K562 (cell line): ENCODE results near the gene NELL1. TPM values are rescaled to one million over a fixed set of nuclear protein-coding genes. Genes with fewer than 3 reads are reported as not detected.

Experiments
- ATAC-seq: fragments of 200-7000 bp; cut with Tn5 transposase; 3 replicates; pipeline ENCODE4 v1.9.1; 2020; ENCODE audit warnings: moderate library complexity
- BruUV-seq: library from RNA; stranded (reverse); fragments of 400-500 nt; replicated peaks from 2 replicates; lab custom pipeline; 2021; lab: Mats Ljungman, UMichigan
- CTCF ChIA-PET: fragments of 300-600 bp; formaldehyde crosslinking; extraction: SDS; loops from one replicate; lab custom pipeline; 2021; ENCODE audit warnings: low intra/inter-chr PET ratio; lab: Yijun Ruan, JAX
- POLR2A ChIA-PET: fragments of 300-600, 350-650 bp; sonication (Branson Sonifier 250); formaldehyde crosslinking; extraction: SDS; loops from one replicate; lab custom pipeline; 2021; ENCODE audit warnings: antibody characterized with exemption, inconsistent platforms; lab: Yijun Ruan, JAX
- DNase-seq, 4 experiments: peaks; one replicate each; pipeline versions ENCODE4 v3.0.0 to v3.0.0-alpha.2; 2011 to 2018; ENCODE audit warnings: low spot score in 3 of 4, mixed read lengths in 3 of 4; ENCODE audit errors: extremely low read depth in 1 of 4
- FAIRE-seq: peaks from 2 replicates; lab custom pipeline; 2011; peaks lifted over from hg19 to GRCh38; lab: Jason Lieb, UNC
- H2AFZ ChIP-seq: 2 replicates; pipeline ENCODE4 v1.6.0; 2011; ENCODE audit warnings: low read depth, low read length, control low read depth, inconsistent platforms
- H3K27ac ChIP-seq: fragments of 200-600 bp; 3 replicates; pipeline ENCODE4 v1.8.0; 2011; ENCODE audit warnings: low read depth, mild to moderate bottlenecking, control low read depth, inconsistent platforms, low read length, moderate library complexity, mixed read lengths; ENCODE audit errors: extremely low read depth
- H3K27me3 ChIP-seq, 2 experiments: fragments of 300-600 bp in 1 of 2; 2 replicates in 1 of 2; 3 replicates in 1 of 2; pipeline versions ENCODE4 v1.6.0 to v1.8.0; 2011; ENCODE audit warnings: inconsistent platforms in 2 of 2, low read length in 2 of 2, mild to moderate bottlenecking in 1 of 2, mixed read lengths in 1 of 2, moderate library complexity in 1 of 2; ENCODE audit not compliant: control insufficient read depth in 2 of 2, insufficient read depth in 2 of 2
- H3K36me3 ChIP-seq: fragments of 300-600 bp; 3 replicates; pipeline ENCODE4 v1.8.0; 2011; ENCODE audit warnings: mild to moderate bottlenecking, low read length, inconsistent platforms; ENCODE audit not compliant: control insufficient read depth, insufficient read depth
- H3K4me1 ChIP-seq, 2 experiments: fragments of 200-600 bp in 1 of 2; replicated peaks in 1 of 2; 2 replicates in 1 of 2; 3 replicates in 1 of 2; pipeline versions ENCODE4 v1.5.1 to v1.8.0; 2011; ENCODE audit warnings: inconsistent platforms in 2 of 2, low read length in 2 of 2, mild to moderate bottlenecking in 1 of 2, mixed read lengths in 1 of 2, moderate library complexity in 1 of 2; ENCODE audit not compliant: control insufficient read depth in 2 of 2, insufficient read depth in 2 of 2
- H3K4me2 ChIP-seq: 2 replicates; pipeline ENCODE4 v1.6.1; 2011; ENCODE audit warnings: low read length, control low read depth, inconsistent platforms, mixed read lengths; ENCODE audit not compliant: insufficient read depth
- H3K4me3 ChIP-seq: fragments of 200-600 bp; sonication (generic), shearing (Covaris generic); 2 replicates; pipeline ENCODE4 v1.5.1; 2016; ENCODE audit warnings: control low read depth, inconsistent platforms
- H3K79me2 ChIP-seq: fragments of 200-600 bp; 3 replicates; pipeline ENCODE4 v1.8.0; 2011; ENCODE audit warnings: low read length, inconsistent platforms; ENCODE audit not compliant: control insufficient read depth, insufficient read depth
- H3K9ac ChIP-seq, 2 experiments: 2 replicates each; pipeline versions ENCODE4 v1.6.0 to v1.6.1; 2011; ENCODE audit warnings: low read depth in 2 of 2, low read length in 2 of 2, control low read depth in 1 of 2, inconsistent platforms in 1 of 2, mild to moderate bottlenecking in 1 of 2, mixed read lengths in 1 of 2; ENCODE audit not compliant: insufficient read depth in 1 of 2
- H3K9me1 ChIP-seq: one replicate; pipeline ENCODE4 v1.6.0; 2011; ENCODE audit warnings: inconsistent platforms, mild to moderate bottlenecking, low read length, moderate library complexity; ENCODE audit not compliant: control insufficient read depth, insufficient read depth
- H3K9me3 ChIP-seq: replicated peaks from 2 replicates; pipeline ENCODE4 v1.5.1; 2011; ENCODE audit warnings: low read depth, low read length, inconsistent platforms; ENCODE audit not compliant: control insufficient read depth, insufficient read depth
- H4K20me1 ChIP-seq: replicated peaks from 2 replicates; pipeline ENCODE4 v1.6.1; 2011; ENCODE audit warnings: low read length, inconsistent platforms, mixed read lengths; ENCODE audit not compliant: control insufficient read depth, insufficient read depth
- ARID2 ChIP-seq: fragments of 450-650 bp; IDR thresholded peaks from 2 replicates; pipeline ENCODE4 v1.6.1; 2017; ENCODE audit warnings: antibody characterized with exemption, mild to moderate bottlenecking
- EZH2 ChIP-seq: IDR thresholded peaks from 2 replicates; pipeline ENCODE4 v1.6.1; 2012; ENCODE audit warnings: low read depth, mild to moderate bottlenecking, inconsistent platforms, low read length, borderline replicate concordance
- HNRNPH1 ChIP-seq: fragments of 200-400 bp; formaldehyde crosslinking; optimal IDR thresholded peaks from 2 replicates; pipeline ENCODE3; 2017; ENCODE audit warnings: low read depth, mild to moderate bottlenecking, low read length, moderate library complexity
- MTF1 ChIP-seq: fragments of 250-450 bp; sonication (Bioruptor Pico); IDR thresholded peaks from 2 replicates; pipeline ENCODE4 v1.9.0; 2021; ENCODE audit warnings: moderate library complexity, mild to moderate bottlenecking, inconsistent platforms, borderline replicate concordance
- NR2C2 ChIP-seq, 2 experiments: fragments of 200-800 bp in 1 of 2; sonication (Bioruptor generic) in 1 of 2; sonication (generic) in 1 of 2; formaldehyde crosslinking in 1 of 2; IDR thresholded peaks; 2 replicates each; pipeline versions ENCODE4 v1.6.1 to v1.8.0; 2016 to 2022; ENCODE audit warnings: mild to moderate bottlenecking in 1 of 2, missing compliant biosample characterization in 1 of 2, missing genetic modification characterization in 1 of 2, missing genetic modification reagents in 1 of 2
- PML ChIP-seq: IDR thresholded peaks from 2 replicates; pipeline ENCODE4 v1.6.1; 2012; ENCODE audit warnings: low read length, inconsistent platforms
- RAD21 ChIP-seq, 2 experiments: fragments of 250-450 bp in 1 of 2; fragments of 450-650 bp in 1 of 2; sonication (Bioruptor Pico) in 1 of 2; formaldehyde crosslinking in 1 of 2; IDR thresholded peaks in 1 of 2; conservative IDR thresholded peaks in 1 of 2; 2 replicates each; pipeline versions ENCODE4 v1.4.0 to v1.8.0; 2020 to 2022; ENCODE audit warnings: mild to moderate bottlenecking in 2 of 2, moderate library complexity in 1 of 2
- SIN3B ChIP-seq: fragments of 450-650 bp; IDR thresholded peaks from 2 replicates; pipeline ENCODE4 v1.6.1; 2017; ENCODE audit warnings: low read depth, mild to moderate bottlenecking, moderate library complexity
- SLC30A9 ChIP-seq: fragments of 250-450 bp; sonication (Bioruptor Pico); IDR thresholded peaks from 2 replicates; pipeline ENCODE4 v1.8.0; 2022; ENCODE audit warnings: mild to moderate bottlenecking, moderate library complexity
- TFAM ChIP-seq: fragments of 250-450 bp; sonication (Bioruptor Pico); conservative IDR thresholded peaks from 2 replicates; pipeline ENCODE4 v1.5.0; 2021; ENCODE audit warnings: mild to moderate bottlenecking, moderate library complexity
- THAP7 ChIP-seq: fragments of 250-450 bp; sonication (Bioruptor Pico); IDR thresholded peaks from 2 replicates; pipeline ENCODE4 v1.5.0; 2021
- ZC3H4 ChIP-seq: sonication (generic); formaldehyde crosslinking; IDR thresholded peaks from 2 replicates; pipeline ENCODE4 v1.9.0; 2021; ENCODE audit warnings: missing genetic modification reagents, borderline replicate concordance
- ZKSCAN8 ChIP-seq: fragments of 200-800 bp; sonication (Bioruptor generic); IDR thresholded peaks from 2 replicates; pipeline ENCODE4 v1.6.1; 2016; ENCODE audit warnings: missing genetic modification characterization, missing compliant biosample characterization
- ZNF282 ChIP-seq: sonication (generic); formaldehyde crosslinking; IDR thresholded peaks from 2 replicates; pipeline ENCODE4 v1.8.1; 2023; ENCODE audit warnings: missing genetic modification reagents
- ZNF408 ChIP-seq: fragments of 250-450 bp; sonication (Bioruptor Pico); IDR thresholded peaks from 2 replicates; pipeline ENCODE4 v1.4.0; 2020; ENCODE audit warnings: low read depth, mild to moderate bottlenecking, moderate library complexity
- WGBS: fragments of 100-300 bp; shearing (Covaris generic); methylation state at CpG from one replicate; pipeline ENCODE4 v1.1.6; 2016; ENCODE audit warnings: low coverage, mixed read lengths; ENCODE audit not compliant: insufficient coverage; ENCODE audit errors: missing lambda C conversion rate; 5-methylcytosine and 5-hydroxymethylcytosine counted together
- in situ Hi-C: fragments of 300-500 bp; cut with MboI; formaldehyde crosslinking; loops from 4 replicates; pipeline ENCODE4 v1.15.0; 2018; ENCODE audit warnings: inconsistent platforms, mixed read lengths
- intact Hi-C: fragments of 100-400 bp; cut with micrococcal nuclease; formaldehyde crosslinking; loops from 2 replicates; pipeline ENCODE4 v1.14.2; 2022
- polyA plus RNA-seq, 8 experiments: library from polyadenylated mRNA; depleted of rRNA in 4 of 8; stranded (reverse) in 5 of 8; unstranded in 3 of 8; fragments of >200 nt; fragmentation: Nextera tagmentation in 2 of 8; fragmentation: Illumina TruSeq in 1 of 8; extraction: Ambion mirVana in 2 of 8; extraction: Trizol in 1 of 8; gene quantifications; 2 replicates each; pipeline versions ENCODE4 v1.2.1 to v1.2.3, GENCODE V29; 2011 to 2014; ENCODE audit warnings: inconsistent platforms in 1 of 8, missing spikeins in 1 of 8
- total RNA-seq, 7 experiments: library from RNA; depleted of rRNA in 6 of 7; stranded (reverse); fragments of >200 nt in 6 of 7; fragmentation: Illumina TruSeq in 2 of 7; extraction: Trizol in 2 of 7; gene quantifications; 2 replicates each; pipeline versions ENCODE4 v1.2.1 to v1.2.3, GENCODE V29; 2011 to 2021; ENCODE audit warnings: low replicate concordance in 1 of 7

NELL1 gene
- total and polyA plus RNA-seq, 9 of the 15 experiments (the other 6 are each of a cell fraction or from before 2014, with no cell fraction given) = not detected

- H3K4me1 ChIP-seq = no peaks in the 10 kb centered on the region
- no peaks in the 10 kb centered on the region for H3K27me3 ChIP-seq
- no TSS peak for BruUV-seq
- H2AFZ ChIP-seq = no peak overlapping the region
- H3K9me3 ChIP-seq = no peaks in the 10 kb centered on the region
- no peak for FAIRE-seq
- H3K4me3 ChIP-seq = no peak overlapping the region
- H3K4me2 ChIP-seq = no peak overlapping the region
- ChIA-PET CTCF (no interaction called here), POLR2A (interaction anchor here (0.8 kb wide), 1 partner anchor 930 kb away, joined by 3 read pairs; no protein-coding TSS in a partner anchor)
- H3K79me2 ChIP-seq = no peaks in the 10 kb centered on the region
- intact Hi-C loops = no loop called here
- no peak overlapping the region for H3K27ac ChIP-seq
- no peak for DNase-seq
- no peaks in the 10 kb centered on the region for H4K20me1 ChIP-seq
- H3K36me3 ChIP-seq = no peaks in the 10 kb centered on the region
- H3K9me1 ChIP-seq = no peaks in the 10 kb centered on the region
- TF ChIP-seq SIN3B (no peak), NR2C2 (CRISPR knock-in tag; IDR thresholded peaks at IDR 0.05) (no peak), NR2C2 (tag; IDR thresholded peaks at IDR 0.05) (no peak), EZH2 (no peak), HNRNPH1 (no peak), PML (no peak), RAD21 (CRISPR knock-in tag; conservative IDR thresholded peaks at IDR 0.05 in 1 of 2, IDR thresholded peaks at IDR 0.05 in 1 of 2) (no peak), ZNF282 (CRISPR knock-in tag) (no peak), ZC3H4 (CRISPR knock-in tag) (no peak), ZNF408 (CRISPR knock-in tag) (no peak), ZKSCAN8 (CRISPR knock-in tag) (no peak), TFAM (CRISPR knock-in tag) (no peak), MTF1 (no peak), THAP7 (CRISPR knock-in tag) (no peak), ARID2 (no peak), SLC30A9 (CRISPR knock-in tag) (no peak)
- 0% methylated on average over 9 of the region's 9 CpGs for WGBS
- in situ Hi-C loops = no loop called here
- no peak for ATAC-seq
- H3K9ac ChIP-seq = no peak overlapping the region
Measured at GRCh38 chr11:21229224-21229623, 559.8 kb downstream of the NELL1 start.
